ENCODE data around the gene LHPP. TPM values are rescaled to one million over a fixed set of nuclear protein-coding genes. Genes with fewer than 3 reads are reported as not detected.

LHPP gene
- total RNA-seq, 1 donor from 2014 or later: 19.6 TPM

GRCh38 chr10:124449170-124450011 is 12.2 kb upstream of the LHPP start:
- Mint-ChIP-seq H3K4me3 (peak overlapping the region; percentile 52), H3K27ac (no peak overlapping the region), H3K27me3 (ENCODE audit: low read depth) (peaks cover 92% of the 10 kb centered on the region), H3K36me3 (no peaks in the 10 kb centered on the region), H3K4me1 (peaks cover 19% of the 10 kb centered on the region), H3K9me3 (no peaks in the 10 kb centered on the region)
- TF ChIP-seq CTCF (IDR thresholded peaks at IDR 0.05; ENCODE audit: unreplicated experiment): no peak
- DNase-seq (ENCODE audit: low spot score in 2 of 2, unreplicated experiment in 2 of 2): no peak

GRCh38 chr10:124450012-124450782 is 11.4 kb upstream of the LHPP start, which contains the start of gene NKX1-2:
TSS of gene NKX1-2 (minus strand) at chr10:124450035. CDS start at chr10:124449943, 92 bp downstream.
- no peaks in the 10 kb centered on the region for H3K36me3 Mint-ChIP-seq
- H3K4me3 Mint-ChIP-seq: peak within 1 kb of the TSS; percentile 60
- no peaks in the 10 kb centered on the region for H3K9me3 Mint-ChIP-seq
- peak in 1 of 2 experiments; percentile 45 for DNase-seq (ENCODE audit: low spot score in 2 of 2, unreplicated experiment in 2 of 2)
- H3K27me3 Mint-ChIP-seq (ENCODE audit: low read depth): peaks cover 94% of the 10 kb centered on the region
- no peak for TF ChIP-seq CTCF (IDR thresholded peaks at IDR 0.05; ENCODE audit: unreplicated experiment)
- H3K4me1 Mint-ChIP-seq: peaks cover 19% of the 10 kb centered on the region
- H3K27ac Mint-ChIP-seq: no peak within 1 kb of the TSS

- peaks cover 19% of the 10 kb centered on the region for H3K4me1 Mint-ChIP-seq
- no peaks in the 10 kb centered on the region for H3K36me3 Mint-ChIP-seq
- TF ChIP-seq CTCF (IDR thresholded peaks at IDR 0.05; ENCODE audit: unreplicated experiment): no peak
Measured at GRCh38 chr10:124450783-124451057, 10.9 kb upstream of the LHPP start.

GRCh38 chr10:124451276-124451675 is 10.3 kb upstream of the LHPP start:
- Mint-ChIP-seq H3K27ac (no peak overlapping the region), H3K9me3 (no peaks in the 10 kb centered on the region), H3K4me1 (peaks cover 19% of the 10 kb centered on the region), H3K36me3 (no peaks in the 10 kb centered on the region), H3K27me3 (ENCODE audit: low read depth) (peaks cover 94% of the 10 kb centered on the region), H3K4me3 (peak overlapping the region; percentile 24)
- DNase-seq (ENCODE audit: low spot score in 2 of 2, unreplicated experiment in 2 of 2): no peak
- no peak for TF ChIP-seq CTCF (IDR thresholded peaks at IDR 0.05; ENCODE audit: unreplicated experiment)

More at GRCh38 chr10:124450783-124451057, 10.9 kb upstream of the LHPP start:
- no peak for DNase-seq (ENCODE audit: low spot score in 2 of 2, unreplicated experiment in 2 of 2)
- Mint-ChIP-seq H3K27ac (no peak overlapping the region), H3K9me3 (no peaks in the 10 kb centered on the region), H3K27me3 (ENCODE audit: low read depth) (peaks cover 94% of the 10 kb centered on the region), H3K4me3 (peak overlapping the region; percentile 60)

GRCh38 chr10:124453960-124454610 is 7.5 kb upstream of the LHPP start:
- no peaks in the 10 kb centered on the region for H3K9me3 Mint-ChIP-seq
- peaks cover 8% of the 10 kb centered on the region for H3K4me1 Mint-ChIP-seq
- H3K27me3 Mint-ChIP-seq (ENCODE audit: low read depth): peaks cover 80% of the 10 kb centered on the region
- TF ChIP-seq CTCF (IDR thresholded peaks at IDR 0.05; ENCODE audit: unreplicated experiment): no peak
- no peak overlapping the region for H3K4me3 Mint-ChIP-seq
- H3K36me3 Mint-ChIP-seq: no peaks in the 10 kb centered on the region
- DNase-seq (ENCODE audit: low spot score in 2 of 2, unreplicated experiment in 2 of 2): no peak
- H3K27ac Mint-ChIP-seq: no peak overlapping the region
